ENCODE results near the gene GPA33. TPM values are rescaled to one million over a fixed set of nuclear protein-coding genes. Genes with fewer than 3 reads are reported as not detected.

Gene GPA33
- total and polyA plus RNA-seq, 10 donors = 0.07 to 1.4 (median 0.79) TPM

GRCh38 chr1:167022384-167022783, 67.8 kb downstream of the GPA33 start:
- Histone ChIP-seq H3K27me3 (replicated peaks in 1 of 7) (peaks cover 0 to 6% (median 0%) of the 10 kb centered on the region in 7 donors), H3K27ac (no peak overlapping the region), H3K9me3 (no peaks in the 10 kb centered on the region), H3K36me3 (no peaks in the 10 kb centered on the region), H3K4me3 (no peak overlapping the region), H3K4me1 (no peaks in the 10 kb centered on the region)
- DNase-seq = no peak
- 87 to 98% (median 91%) methylated on average over 1 of the region's 1 CpG for WGBS, 5 donors
- no peak for TF ChIP-seq POLR2AphosphoS5 (IDR thresholded peaks at IDR 0.05)
- no peak for TF ChIP-seq POLR2A (IDR thresholded peaks at IDR 0.05)
- intact Hi-C loops (cut with DNase I; ENCODE audit: low total_unique reads) = no loop called here

GRCh38 chr1:167016100-167016750, 74.0 kb downstream of the GPA33 start:
- TF ChIP-seq CTCF (IDR thresholded peaks at IDR 0.05 in 8 of 11, conservative IDR thresholded peaks at IDR 0.05 in 3 of 11) (no peak), POLR2A (IDR thresholded peaks at IDR 0.05) (no peak), POLR2AphosphoS5 (IDR thresholded peaks at IDR 0.05) (no peak)
- intact Hi-C loops (cut with DNase I; ENCODE audit: low total_unique reads) = no loop called here
- Histone ChIP-seq H3K4me3 (no peak overlapping the region), H3K27ac (no peak overlapping the region), H3K9me3 (no peaks in the 10 kb centered on the region), H3K4me1 (no peaks in the 10 kb centered on the region), H3K36me3 (no peaks in the 10 kb centered on the region), H3K27me3 (replicated peaks in 1 of 7) (peaks cover 0 to under 1% (median 0%) of the 10 kb centered on the region in 7 donors)
- DNase-seq = no peak
- WGBS, 5 donors = 29 to 48% (median 41%) methylated on average over 6 of the region's 6 CpGs

GRCh38 chr1:167013108-167013929, 76.9 kb downstream of the GPA33 start:
- intact Hi-C loops (cut with DNase I; ENCODE audit: low total_unique reads) = no loop called here
- DNase-seq = no peak
- Histone ChIP-seq H3K4me1 (no peaks in the 10 kb centered on the region), H3K36me3 (no peaks in the 10 kb centered on the region), H3K27ac (no peak overlapping the region), H3K4me3 (no peak overlapping the region), H3K9me3 (no peaks in the 10 kb centered on the region), H3K27me3 (replicated peaks in 1 of 7) (peaks cover 0 to 15% (median 0%) of the 10 kb centered on the region in 7 donors)
- no peak for TF ChIP-seq POLR2A (IDR thresholded peaks at IDR 0.05)
- no peak for TF ChIP-seq CTCF (IDR thresholded peaks at IDR 0.05 in 8 of 11, conservative IDR thresholded peaks at IDR 0.05 in 3 of 11)
- no peak for TF ChIP-seq POLR2AphosphoS5 (IDR thresholded peaks at IDR 0.05)
- WGBS, 5 donors = 76 to 87% (median 85%) methylated on average over 8 of the region's 8 CpGs

- Histone ChIP-seq H3K4me1 (no peaks in the 10 kb centered on the region), H3K27me3 (replicated peaks in 1 of 7) (peaks cover 0 to 15% (median 0%) of the 10 kb centered on the region in 7 donors), H3K27ac (no peak overlapping the region), H3K4me3 (no peak overlapping the region), H3K9me3 (no peaks in the 10 kb centered on the region), H3K36me3 (no peaks in the 10 kb centered on the region)
- 74 to 87% (median 83%) methylated on average over 2 of the region's 2 CpGs for WGBS, 5 donors
- intact Hi-C loops (cut with DNase I; ENCODE audit: low total_unique reads) = no loop called here
- DNase-seq = no peak
- no peak for TF ChIP-seq CTCF (IDR thresholded peaks at IDR 0.05 in 8 of 11, conservative IDR thresholded peaks at IDR 0.05 in 3 of 11)
- TF ChIP-seq POLR2AphosphoS5 (IDR thresholded peaks at IDR 0.05) = no peak
- no peak for TF ChIP-seq POLR2A (IDR thresholded peaks at IDR 0.05)
Observed at GRCh38 chr1:167012570-167012969, 77.6 kb downstream of the GPA33 start.
